ENCODE measurements around the gene ETFB.
"Not testable (repeated sequence)": the region's sequence is repeated elsewhere in the genome, so short reads cannot be mapped to it uniquely, and the experiment has no call there.

Gene ETFB

DNA sequence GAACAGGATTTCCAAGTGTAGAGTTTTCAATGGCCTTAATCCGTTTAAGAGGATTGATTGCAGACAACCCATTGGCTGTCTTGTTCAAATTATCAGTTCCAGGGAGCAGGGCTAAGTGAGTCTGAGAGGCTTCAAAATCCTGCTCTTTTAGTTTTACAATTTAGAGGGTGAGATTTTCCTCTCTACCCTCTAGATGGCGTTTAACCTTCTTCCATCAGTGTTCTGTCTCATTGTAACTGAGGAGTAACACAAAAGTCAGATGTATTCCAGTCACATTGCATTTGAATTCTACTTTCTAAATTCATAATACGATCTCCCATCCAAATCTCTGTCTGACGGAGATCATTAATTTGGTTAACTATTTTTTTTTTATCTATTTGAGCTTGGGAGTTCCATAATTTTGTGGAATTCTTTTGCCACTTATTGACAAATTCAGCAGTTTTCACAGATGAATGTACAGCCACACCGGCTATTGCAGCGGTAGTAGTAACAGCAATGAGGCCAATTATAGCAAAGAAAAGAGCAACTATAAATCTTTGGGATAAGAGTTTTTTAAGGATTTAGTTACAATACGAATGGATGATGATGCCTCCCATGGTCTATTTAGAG lies 32.0 kb upstream of the ETFB start:
- Histone ChIP-seq H3K4me3 (no peak overlapping the region), H3K27ac (no peak overlapping the region)
- no peak for DNase-seq (ENCODE audit: low spot score)
- TF ChIP-seq, protein P1, sequence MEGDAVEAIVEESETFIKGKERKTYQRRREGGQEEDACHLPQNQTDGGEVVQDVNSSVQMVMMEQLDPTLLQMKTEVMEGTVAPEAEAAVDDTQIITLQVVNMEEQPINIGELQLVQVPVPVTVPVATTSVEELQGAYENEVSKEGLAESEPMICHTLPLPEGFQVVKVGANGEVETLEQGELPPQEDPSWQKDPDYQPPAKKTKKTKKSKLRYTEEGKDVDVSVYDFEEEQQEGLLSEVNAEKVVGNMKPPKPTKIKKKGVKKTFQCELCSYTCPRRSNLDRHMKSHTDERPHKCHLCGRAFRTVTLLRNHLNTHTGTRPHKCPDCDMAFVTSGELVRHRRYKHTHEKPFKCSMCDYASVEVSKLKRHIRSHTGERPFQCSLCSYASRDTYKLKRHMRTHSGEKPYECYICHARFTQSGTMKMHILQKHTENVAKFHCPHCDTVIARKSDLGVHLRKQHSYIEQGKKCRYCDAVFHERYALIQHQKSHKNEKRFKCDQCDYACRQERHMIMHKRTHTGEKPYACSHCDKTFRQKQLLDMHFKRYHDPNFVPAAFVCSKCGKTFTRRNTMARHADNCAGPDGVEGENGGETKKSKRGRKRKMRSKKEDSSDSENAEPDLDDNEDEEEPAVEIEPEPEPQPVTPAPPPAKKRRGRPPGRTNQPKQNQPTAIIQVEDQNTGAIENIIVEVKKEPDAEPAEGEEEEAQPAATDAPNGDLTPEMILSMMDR (IDR thresholded peaks at IDR 0.05) = peak; percentile 25

DNA sequence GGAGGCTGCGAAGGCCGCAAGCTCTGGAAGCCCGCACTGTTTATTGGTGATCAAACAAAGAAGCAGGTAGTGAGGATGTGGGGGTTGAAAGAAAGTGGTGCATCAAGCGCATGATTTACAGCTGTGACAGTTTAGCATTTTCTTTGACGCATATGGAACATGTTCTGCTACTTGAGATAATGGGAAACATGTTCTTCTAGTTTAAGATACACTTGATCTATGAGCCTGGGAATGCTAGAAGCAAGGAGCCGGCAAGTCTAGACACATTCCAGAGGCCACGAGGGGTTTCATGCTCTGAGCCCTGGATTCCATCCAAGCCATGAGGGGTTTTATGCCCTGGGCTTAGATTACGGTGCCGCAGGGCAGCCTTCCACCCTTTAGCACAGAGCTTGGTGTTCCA lies 31.3 kb upstream of the ETFB start:
- DNase-seq (ENCODE audit: low spot score); H3K27ac ChIP-seq; H3K4me3 ChIP-seq: not testable (repeated sequence)

DNA sequence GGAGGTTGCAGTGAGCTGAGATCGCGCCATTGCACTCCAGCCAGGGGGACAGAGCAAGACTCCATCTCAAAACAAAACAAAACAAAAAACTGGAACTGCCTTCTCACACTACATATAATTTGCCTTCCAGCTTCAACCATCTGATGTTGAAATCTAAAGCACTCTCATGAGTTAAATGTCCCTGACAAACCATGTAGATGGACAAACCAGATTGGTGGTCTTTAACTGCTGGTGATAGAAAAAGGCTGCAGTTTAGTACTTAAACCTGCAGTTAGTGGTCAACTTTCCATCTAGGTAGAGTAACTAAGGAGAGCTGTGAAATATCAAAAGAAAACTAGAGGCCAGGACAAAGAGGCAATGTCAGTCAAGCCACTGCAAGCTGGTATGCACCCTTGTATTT lies 30.0 kb upstream of the ETFB start:
- TF ChIP-seq, protein P1 (IDR thresholded peaks at IDR 0.05) = no peak
- no peak for DNase-seq (ENCODE audit: low spot score)
- Histone ChIP-seq H3K4me3 (no peak overlapping the region), H3K27ac (no peak overlapping the region)

DNA sequence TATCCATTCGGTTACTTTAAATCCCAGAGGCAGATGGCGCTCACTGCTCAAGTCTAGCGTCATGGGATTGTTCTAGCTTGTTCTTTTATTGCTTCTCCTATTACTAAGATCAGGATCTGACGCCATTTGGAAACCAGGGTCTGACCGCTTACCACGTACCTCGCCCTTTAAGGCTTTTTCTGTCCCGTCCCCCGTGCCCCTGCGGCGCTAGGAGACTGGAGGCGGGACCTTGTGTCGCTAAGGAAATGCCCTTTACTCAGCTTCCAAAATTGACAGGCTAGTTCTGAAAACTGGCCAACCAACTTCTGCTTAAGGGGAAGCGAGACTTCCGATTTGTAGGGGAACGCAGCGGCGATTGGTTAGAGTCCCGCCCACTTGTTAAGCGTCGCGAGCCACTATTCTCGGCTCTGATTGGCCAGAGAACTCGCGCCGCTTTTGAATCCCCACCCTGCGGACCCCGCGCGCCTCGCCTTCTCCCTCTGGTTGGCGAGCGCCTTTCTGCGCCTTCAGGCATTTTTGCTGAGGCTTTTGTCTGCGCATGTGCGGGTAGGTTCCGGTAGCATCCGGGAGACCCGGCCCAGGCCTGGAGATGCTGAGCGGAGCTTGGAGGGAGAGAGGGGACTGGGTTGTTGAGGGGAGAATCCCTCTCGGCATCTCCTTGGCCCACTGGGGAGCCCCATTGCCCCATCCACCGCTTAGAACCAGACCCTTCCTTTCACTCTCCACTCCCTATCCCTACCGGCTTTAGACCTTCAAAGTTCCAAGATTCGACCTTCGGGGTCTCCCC lies 28.1 kb upstream of the ETFB start:
- DNase-seq (ENCODE audit: low spot score) = peak; percentile 95
- H3K27ac ChIP-seq = peak overlapping the region; percentile 58 to 73
- TF ChIP-seq, protein P1 (IDR thresholded peaks at IDR 0.05) = no peak
- H3K4me3 ChIP-seq = peak overlapping the region; percentile 62

DNA sequence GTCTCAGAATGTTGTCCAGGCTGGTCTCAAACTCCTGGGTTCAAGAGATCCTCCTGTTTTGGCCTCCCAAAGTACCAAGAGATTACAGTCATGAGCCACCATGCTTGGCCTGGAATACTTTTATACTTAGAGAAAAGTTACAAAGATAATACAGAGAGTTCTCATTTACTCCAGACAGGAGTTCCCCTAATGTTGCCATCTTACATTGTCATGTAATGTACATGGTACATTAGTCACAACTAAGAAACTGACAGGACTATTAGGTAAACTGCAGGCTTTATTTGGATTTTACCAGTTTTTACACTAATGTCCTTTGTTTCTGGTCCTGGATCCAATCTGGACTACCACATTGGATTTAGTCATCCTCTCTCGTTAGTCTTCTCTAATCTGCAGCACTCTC lies 26.5 kb upstream of the ETFB start:
- Histone ChIP-seq H3K4me3 (no peak overlapping the region), H3K27ac (no peak overlapping the region)
- TF ChIP-seq, protein P1 (IDR thresholded peaks at IDR 0.05) = no peak
- DNase-seq (ENCODE audit: low spot score) = no peak

DNA sequence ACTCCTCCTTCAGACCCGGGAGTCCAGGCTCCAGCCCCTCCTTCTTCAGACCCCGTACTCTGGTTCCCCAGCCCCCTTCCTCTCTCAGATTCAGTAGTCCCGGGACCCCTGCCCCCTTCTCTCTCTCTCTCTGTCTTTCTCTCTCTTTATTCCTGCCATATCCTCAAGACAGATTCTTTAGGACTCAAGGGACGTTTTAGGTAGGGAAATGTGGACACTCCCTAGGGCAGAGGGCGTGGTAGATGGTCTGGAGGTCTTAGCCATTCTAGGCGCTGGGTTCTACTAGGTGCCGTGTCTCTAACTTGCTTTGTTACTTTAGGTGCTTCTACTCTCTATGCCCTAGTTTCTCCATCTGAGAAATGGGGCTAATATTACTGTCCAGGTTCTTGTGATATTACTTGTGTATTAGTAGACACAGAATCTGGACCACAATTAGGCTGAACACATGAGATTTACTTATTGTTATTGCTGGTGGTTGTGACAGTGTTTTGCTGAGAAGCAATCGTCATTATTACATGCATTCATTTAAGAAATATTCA lies 25.0 kb upstream of the ETFB start:
- TF ChIP-seq, protein P1 (IDR thresholded peaks at IDR 0.05) = no peak
- Histone ChIP-seq H3K27ac (no peak overlapping the region), H3K4me3 (no peak overlapping the region)
- DNase-seq (ENCODE audit: low spot score) = no peak

DNA sequence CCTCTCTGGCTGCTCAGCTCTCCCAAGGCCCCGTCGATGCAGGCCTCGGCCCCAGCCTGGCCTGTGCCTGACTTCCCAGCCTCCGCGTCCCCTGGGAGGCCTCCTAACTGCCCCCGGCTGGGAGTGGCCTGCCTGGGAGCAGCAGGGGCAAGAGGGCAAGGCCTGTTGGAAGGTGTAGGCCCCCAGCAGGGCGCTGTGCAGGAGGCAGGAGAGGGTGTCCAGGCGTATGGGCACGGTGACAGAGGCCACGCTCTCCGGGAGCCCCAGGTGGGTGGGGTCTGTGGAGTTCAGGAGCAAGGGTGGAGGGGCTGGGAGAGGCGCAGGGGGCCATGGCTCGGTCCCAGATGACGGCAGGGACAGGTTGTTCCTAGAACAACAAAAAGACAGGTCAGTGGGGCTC lies 23.0 kb upstream of the ETFB start:
- no peak for DNase-seq (ENCODE audit: low spot score)
- H3K27ac ChIP-seq = no peak overlapping the region
- no peak overlapping the region for H3K4me3 ChIP-seq
- TF ChIP-seq, protein P1 (IDR thresholded peaks at IDR 0.05) = no peak
